OCI-LY7 (cell line): Measurements from ENCODE around the gene EXOC6B.

ENCODE experiments used
- CTCF ChIP-seq: fragments of 200-600 bp; sonication (generic); conservative IDR thresholded peaks from 2 replicates; pipeline ENCODE4 v1.5.1; 2014; ENCODE audit warnings: mild to moderate bottlenecking, antibody characterized with exemption, low read length, moderate library complexity, mixed read lengths
- EZH2phosphoT487 ChIP-seq: fragments of 200-600 bp; sonication (generic); IDR thresholded peaks from 2 replicates; pipeline ENCODE4 v1.6.1; 2018; ENCODE audit warnings: low read depth, borderline replicate concordance, mild to moderate bottlenecking, mixed run types, antibody characterized with exemption, low read length, moderate library complexity, mixed read lengths

- TF ChIP-seq CTCF = no peak
- TF ChIP-seq EZH2phosphoT487 = no peak
Observed at GRCh38 chr2:72803626-72804320, 22.1 kb downstream of the EXOC6B start.
